Measurements from ENCODE around the gene GNG11.

GNG11 gene

GRCh38 chr7:93945756-93946535, 24.4 kb downstream of the GNG11 start:
- no peak for DNase-seq (ENCODE audit: low read depth in 1 of 2, low spot score in 1 of 2)

- DNase-seq (ENCODE audit: low read depth in 1 of 2, low spot score in 1 of 2): no peak
Observed at GRCh38 chr7:93948106-93948505, 26.6 kb downstream of the GNG11 start.

GRCh38 chr7:93948873-93949272, 27.3 kb downstream of the GNG11 start:
- no peak for DNase-seq (ENCODE audit: low read depth in 1 of 2, low spot score in 1 of 2)

GRCh38 chr7:93949423-93949822, 27.9 kb downstream of the GNG11 start:
- DNase-seq (ENCODE audit: low read depth in 1 of 2, low spot score in 1 of 2): no peak

GRCh38 chr7:93955304-93955703, 33.8 kb downstream of the GNG11 start:
- no peak for DNase-seq (ENCODE audit: low read depth in 1 of 2, low spot score in 1 of 2)

GRCh38 chr7:93957767-93958166, 36.2 kb downstream of the GNG11 start:
- no peak for DNase-seq (ENCODE audit: low read depth in 1 of 2, low spot score in 1 of 2)

GRCh38 chr7:93958216-93958615, 36.7 kb downstream of the GNG11 start:
- DNase-seq (ENCODE audit: low read depth in 1 of 2, low spot score in 1 of 2): no peak

GRCh38 chr7:93958651-93959050, 37.1 kb downstream of the GNG11 start:
- no peak for DNase-seq (ENCODE audit: low read depth in 1 of 2, low spot score in 1 of 2)

- DNase-seq (ENCODE audit: low read depth in 1 of 2, low spot score in 1 of 2): no peak
Observed at GRCh38 chr7:93960986-93961385, 39.5 kb downstream of the GNG11 start.

- DNase-seq (ENCODE audit: low read depth in 1 of 2, low spot score in 1 of 2): no peak
Observed at GRCh38 chr7:93964262-93964661, 42.7 kb downstream of the GNG11 start.

GRCh38 chr7:93964813-93965212, 43.3 kb downstream of the GNG11 start:
- no peak for DNase-seq (ENCODE audit: low read depth in 1 of 2, low spot score in 1 of 2)

GRCh38 chr7:93968911-93969620, 47.5 kb downstream of the GNG11 start:
- no peak for DNase-seq (ENCODE audit: low read depth in 1 of 2, low spot score in 1 of 2)

- DNase-seq (ENCODE audit: low read depth in 1 of 2, low spot score in 1 of 2): no peak
Observed at GRCh38 chr7:93972029-93972725, 50.6 kb downstream of the GNG11 start.

- DNase-seq (ENCODE audit: low read depth in 1 of 2, low spot score in 1 of 2): no peak
Observed at GRCh38 chr7:93973134-93973533, 51.6 kb downstream of the GNG11 start.

GRCh38 chr7:93977211-93977950, 55.8 kb downstream of the GNG11 start:
- DNase-seq (ENCODE audit: low read depth in 1 of 2, low spot score in 1 of 2): no peak
